Activated CD4-positive, alpha-beta T cell treated with anti-CD3 and anti-CD28 coated beads, Interleukin-2, amount 10 ng/mL, durations not matched to agents 24 days and 14 days (primary cell): ENCODE results near the gene BET1. TPM values are rescaled to one million over a fixed set of nuclear protein-coding genes. Genes with fewer than 3 reads are reported as not detected.

ENCODE experiments used
- DNase-seq: peaks from one replicate; pipeline ENCODE4 v3.0.0; 2022
- H3K27ac Mint-ChIP-seq: one replicate; pipeline ENCODE4 v1.8.0; 2022; ENCODE audit warnings: mild to moderate bottlenecking, mixed read lengths
- H3K27me3 Mint-ChIP-seq: one replicate; pipeline ENCODE4 v1.8.0; 2022; ENCODE audit warnings: mixed read lengths
- H3K36me3 Mint-ChIP-seq: one replicate; pipeline ENCODE4 v1.8.0; 2022; ENCODE audit warnings: low read depth, mild to moderate bottlenecking, mixed read lengths
- H3K4me1 Mint-ChIP-seq: one replicate; pipeline ENCODE4 v1.8.0; 2021; ENCODE audit warnings: mixed read lengths
- H3K4me3 Mint-ChIP-seq: one replicate; pipeline ENCODE4 v1.8.0; 2022; ENCODE audit warnings: mild to moderate bottlenecking, moderate library complexity, mixed read lengths
- H3K9me3 Mint-ChIP-seq: one replicate; pipeline ENCODE4 v1.8.0; 2021; ENCODE audit warnings: mixed read lengths
- intact Hi-C: fragments of 100-400 bp; cut with micrococcal nuclease; formaldehyde crosslinking; loops from one replicate; pipeline ENCODE4 v1.15.1; 2023
- total RNA-seq: library from RNA; stranded (reverse); gene quantifications from 2 replicates; pipeline ENCODE4 v1.2.3, GENCODE V29; 2022

The BET1 gene
- total RNA-seq, 1 donor from 2014 or later: 20.0 TPM

GRCh38 chr7:94001396-94001795 lies 2.8 kb downstream of the BET1 start:
- intact Hi-C loops: loop anchor here (5.0 to 10.0 kb wide), 4 partner anchors 276 to 1474 kb away; partner anchors contain the start of genes PEX1, RBM48 and SGCE
- H3K4me1 Mint-ChIP-seq: peaks cover 22% of the 10 kb centered on the region
- H3K9me3 Mint-ChIP-seq: no peaks in the 10 kb centered on the region
- no peak overlapping the region for H3K27ac Mint-ChIP-seq
- DNase-seq: no peak
- peaks cover 9% of the 10 kb centered on the region for H3K36me3 Mint-ChIP-seq
- H3K27me3 Mint-ChIP-seq: peaks cover 4% of the 10 kb centered on the region
- H3K4me3 Mint-ChIP-seq: no peak overlapping the region

DNA sequence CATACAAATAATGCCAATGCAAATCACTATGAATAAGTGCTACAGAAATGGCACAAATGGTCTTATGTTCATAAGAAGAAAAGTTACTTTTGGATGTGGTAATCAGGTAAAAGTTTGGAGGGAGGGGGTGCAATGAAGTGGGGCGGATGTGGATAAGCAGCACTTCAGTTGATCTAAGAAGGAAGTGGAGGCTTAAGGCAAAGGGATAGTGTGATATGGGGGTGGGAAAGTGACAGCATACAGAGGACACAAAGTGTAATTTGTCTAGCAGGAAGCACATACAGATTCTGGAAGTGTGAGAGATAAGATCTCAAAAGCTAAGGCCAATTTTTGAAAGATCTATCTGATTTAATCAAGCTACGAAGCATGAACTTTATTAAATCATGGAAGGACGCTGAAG lies 6.3 kb downstream of the BET1 start:
- Mint-ChIP-seq H3K36me3 (peaks cover 16% of the 10 kb centered on the region), H3K4me3 (no peak overlapping the region), H3K27ac (no peak overlapping the region), H3K27me3 (no peaks in the 10 kb centered on the region), H3K4me1 (peaks cover 17% of the 10 kb centered on the region), H3K9me3 (no peaks in the 10 kb centered on the region)
- no peak for DNase-seq
- intact Hi-C loops: no loop called here

DNA sequence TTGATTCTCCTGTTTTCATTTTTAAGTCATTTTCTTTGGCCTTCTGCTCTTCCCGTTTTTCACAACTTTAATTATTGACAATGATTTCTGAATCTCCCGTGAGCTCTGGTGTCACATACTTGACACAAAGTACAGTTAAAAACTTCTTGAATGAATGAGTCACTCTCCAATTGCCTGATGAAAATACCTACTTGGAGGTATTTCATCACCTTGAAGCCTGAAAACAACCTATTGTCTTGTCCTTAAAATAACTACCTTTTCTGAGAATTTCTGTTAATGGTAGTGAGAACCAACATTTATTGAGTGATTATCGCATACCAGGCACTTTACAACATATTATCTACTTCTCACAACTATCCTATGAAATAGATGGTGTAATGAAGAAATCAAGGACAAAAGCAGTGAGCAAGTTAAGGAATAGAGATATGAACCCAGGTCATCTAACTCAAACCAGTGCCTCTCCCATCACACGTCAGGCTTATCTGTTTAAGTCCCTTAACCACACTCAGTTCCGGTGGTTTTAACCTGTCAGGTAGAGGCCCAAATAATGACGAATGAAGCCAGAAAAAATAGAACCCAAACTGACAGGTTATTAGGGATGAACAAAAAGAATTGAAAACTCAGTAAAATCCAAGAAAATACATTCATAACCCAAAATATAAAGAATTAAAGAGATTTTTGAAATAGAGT lies 11.6 kb downstream of the BET1 start:
- Mint-ChIP-seq H3K9me3 (no peaks in the 10 kb centered on the region), H3K4me3 (no peak overlapping the region), H3K4me1 (no peaks in the 10 kb centered on the region), H3K36me3 (peaks cover 9% of the 10 kb centered on the region), H3K27me3 (no peaks in the 10 kb centered on the region), H3K27ac (no peak overlapping the region)
- DNase-seq: no peak
- intact Hi-C loops: no loop called here

- intact Hi-C loops: no loop called here
- Mint-ChIP-seq H3K36me3 (peaks cover 1% of the 10 kb centered on the region), H3K27ac (no peak overlapping the region), H3K4me1 (no peaks in the 10 kb centered on the region), H3K27me3 (no peaks in the 10 kb centered on the region), H3K9me3 (no peaks in the 10 kb centered on the region), H3K4me3 (no peak overlapping the region)
- DNase-seq: no peak
Measured at GRCh38 chr7:93987297-93987696, 16.9 kb downstream of the BET1 start.

DNA sequence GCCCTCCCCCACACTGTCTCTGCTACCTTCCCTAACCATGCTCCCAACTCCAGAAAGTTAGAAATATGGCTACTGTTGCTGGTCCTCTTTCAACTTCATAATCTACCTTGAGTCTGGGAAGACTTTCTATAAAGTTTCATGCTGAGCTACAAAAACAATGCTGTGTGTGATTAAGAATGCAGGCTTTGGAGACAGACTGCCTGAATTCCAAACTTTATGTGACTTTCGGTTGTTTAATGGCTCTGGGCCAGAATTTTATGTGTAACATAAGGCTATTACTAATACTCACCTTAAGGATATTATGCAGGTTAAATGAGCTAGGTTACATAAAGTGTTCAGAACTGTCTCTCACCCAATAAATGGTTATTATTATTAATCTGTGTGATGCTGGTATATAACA lies 19.1 kb downstream of the BET1 start:
- Mint-ChIP-seq H3K4me3 (no peak overlapping the region), H3K36me3 (no peaks in the 10 kb centered on the region), H3K27me3 (no peaks in the 10 kb centered on the region), H3K4me1 (peaks cover 5% of the 10 kb centered on the region), H3K9me3 (no peaks in the 10 kb centered on the region), H3K27ac (no peak overlapping the region)
- DNase-seq: no peak
- intact Hi-C loops: no loop called here

- H3K36me3 Mint-ChIP-seq: no peaks in the 10 kb centered on the region
- H3K27ac Mint-ChIP-seq: no peak overlapping the region
Measured at GRCh38 chr7:93984024-93984423, 20.1 kb downstream of the BET1 start.

DNA sequence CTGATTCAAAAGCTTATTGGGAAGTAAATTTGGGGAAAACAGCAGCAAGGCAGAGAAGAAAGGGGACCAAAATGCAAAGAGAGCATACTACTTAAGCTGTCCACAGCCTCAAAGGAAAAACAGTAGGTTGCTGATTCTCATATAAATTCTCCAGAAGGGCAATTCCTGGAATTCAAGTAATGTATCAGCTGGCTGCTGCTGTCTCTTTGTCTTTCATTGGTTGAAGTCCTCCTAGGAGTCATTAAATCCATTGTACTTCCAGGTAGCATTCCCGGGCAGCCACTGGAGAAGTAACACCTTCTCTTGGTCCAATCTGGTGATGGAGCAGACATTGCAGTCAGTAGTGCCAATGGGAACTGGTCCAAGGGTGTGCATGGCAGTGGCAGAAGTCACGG lies 22.7 kb downstream of the BET1 start:
- H3K27me3 Mint-ChIP-seq: no peaks in the 10 kb centered on the region
- no peaks in the 10 kb centered on the region for H3K9me3 Mint-ChIP-seq
- no peak overlapping the region for H3K27ac Mint-ChIP-seq
- H3K4me3 Mint-ChIP-seq: no peak overlapping the region
- H3K36me3 Mint-ChIP-seq: no peaks in the 10 kb centered on the region
- intact Hi-C loops: no loop called here
- DNase-seq: no peak
- H3K4me1 Mint-ChIP-seq: peaks cover 5% of the 10 kb centered on the region

More at GRCh38 chr7:93984024-93984423, 20.1 kb downstream of the BET1 start:
- Mint-ChIP-seq H3K27me3 (no peaks in the 10 kb centered on the region), H3K9me3 (no peaks in the 10 kb centered on the region), H3K4me3 (no peak overlapping the region), H3K4me1 (peaks cover 5% of the 10 kb centered on the region)
- intact Hi-C loops: no loop called here
- DNase-seq: no peak

DNA sequence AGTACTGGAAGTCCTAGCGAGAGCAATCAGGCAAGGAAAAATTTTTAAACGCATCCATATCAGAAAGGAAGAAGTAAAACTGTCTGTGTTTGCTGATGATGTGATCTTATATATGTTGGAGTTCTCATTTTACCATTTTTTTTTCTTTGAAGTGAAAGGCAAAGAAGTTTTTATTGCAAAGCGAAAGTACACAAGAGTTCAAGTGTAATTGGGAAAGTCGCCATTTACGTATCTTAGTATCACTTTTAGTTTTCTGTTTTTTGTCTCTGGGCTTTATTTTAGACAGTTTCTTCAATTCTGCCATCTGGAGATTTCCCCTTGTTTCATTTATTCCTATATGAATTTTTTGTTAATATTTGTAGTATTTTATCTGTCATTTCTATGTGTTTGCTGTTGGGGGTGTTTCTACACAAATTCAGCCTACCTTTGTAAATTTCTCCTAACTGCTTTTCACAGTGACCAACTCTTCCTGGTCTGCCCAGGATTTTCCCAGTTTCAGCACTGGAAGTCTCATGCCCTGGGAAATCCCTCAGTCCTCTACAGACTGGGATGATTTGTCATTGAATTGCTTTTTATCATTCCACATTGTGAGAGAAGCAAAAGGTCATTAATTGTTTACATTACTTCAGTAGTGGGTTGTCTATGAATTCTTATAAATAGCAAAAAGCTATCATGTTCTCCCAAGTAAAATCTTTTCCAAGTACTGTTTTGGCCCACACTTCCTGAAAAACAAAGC lies 23.2 kb downstream of the BET1 start:
- no peaks in the 10 kb centered on the region for H3K27me3 Mint-ChIP-seq
- no peak for DNase-seq
- H3K36me3 Mint-ChIP-seq: no peaks in the 10 kb centered on the region
- H3K27ac Mint-ChIP-seq: no peak overlapping the region
- intact Hi-C loops: no loop called here
- H3K4me1 Mint-ChIP-seq: peaks cover 5% of the 10 kb centered on the region
- no peak overlapping the region for H3K4me3 Mint-ChIP-seq
- no peaks in the 10 kb centered on the region for H3K9me3 Mint-ChIP-seq

DNA sequence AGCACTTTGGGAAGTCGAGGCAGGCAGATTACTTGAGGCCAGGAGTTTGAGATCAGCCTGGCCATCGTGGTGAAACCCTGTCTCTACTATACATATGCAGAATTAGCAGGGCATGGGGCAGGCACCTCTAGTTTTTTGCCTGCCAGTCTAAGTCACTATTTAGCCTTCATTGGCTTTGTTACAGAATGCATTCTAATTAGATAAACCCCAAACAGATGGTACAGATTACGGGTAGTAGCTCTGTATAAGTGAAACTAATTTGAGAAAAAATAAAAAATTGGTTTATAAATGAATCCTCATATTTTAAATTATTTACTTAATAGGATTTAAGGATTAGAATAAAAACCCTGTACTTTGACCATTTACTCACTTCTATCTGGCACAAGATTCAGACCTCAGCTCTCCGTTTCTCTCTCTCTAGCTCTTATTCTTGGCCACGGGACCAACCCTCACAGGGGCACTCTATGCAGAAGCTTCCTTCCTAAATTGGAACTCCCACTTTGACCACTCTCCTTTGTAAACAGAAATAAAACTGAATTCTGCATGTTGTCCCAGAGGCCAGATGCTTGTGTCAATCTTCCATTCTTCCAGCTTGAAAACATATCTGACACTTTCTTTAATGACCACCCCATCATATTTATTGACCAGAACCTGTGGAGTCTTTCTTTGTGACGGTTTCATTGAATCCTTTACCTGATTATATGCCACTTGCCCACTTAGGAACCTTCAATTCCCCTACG lies 26.8 kb downstream of the BET1 start:
- Mint-ChIP-seq H3K9me3 (no peaks in the 10 kb centered on the region), H3K36me3 (no peaks in the 10 kb centered on the region), H3K27me3 (peaks cover 3% of the 10 kb centered on the region), H3K4me3 (no peak overlapping the region), H3K27ac (no peak overlapping the region), H3K4me1 (peaks cover 5% of the 10 kb centered on the region)
- DNase-seq: no peak
- intact Hi-C loops: no loop called here

GRCh38 chr7:93973134-93973533 lies 31.0 kb downstream of the BET1 start:
- Mint-ChIP-seq H3K27ac (no peak overlapping the region), H3K27me3 (peaks cover 3% of the 10 kb centered on the region), H3K36me3 (no peaks in the 10 kb centered on the region), H3K9me3 (no peaks in the 10 kb centered on the region), H3K4me1 (no peaks in the 10 kb centered on the region), H3K4me3 (no peak overlapping the region)
- intact Hi-C loops: no loop called here
- DNase-seq: no peak

DNA sequence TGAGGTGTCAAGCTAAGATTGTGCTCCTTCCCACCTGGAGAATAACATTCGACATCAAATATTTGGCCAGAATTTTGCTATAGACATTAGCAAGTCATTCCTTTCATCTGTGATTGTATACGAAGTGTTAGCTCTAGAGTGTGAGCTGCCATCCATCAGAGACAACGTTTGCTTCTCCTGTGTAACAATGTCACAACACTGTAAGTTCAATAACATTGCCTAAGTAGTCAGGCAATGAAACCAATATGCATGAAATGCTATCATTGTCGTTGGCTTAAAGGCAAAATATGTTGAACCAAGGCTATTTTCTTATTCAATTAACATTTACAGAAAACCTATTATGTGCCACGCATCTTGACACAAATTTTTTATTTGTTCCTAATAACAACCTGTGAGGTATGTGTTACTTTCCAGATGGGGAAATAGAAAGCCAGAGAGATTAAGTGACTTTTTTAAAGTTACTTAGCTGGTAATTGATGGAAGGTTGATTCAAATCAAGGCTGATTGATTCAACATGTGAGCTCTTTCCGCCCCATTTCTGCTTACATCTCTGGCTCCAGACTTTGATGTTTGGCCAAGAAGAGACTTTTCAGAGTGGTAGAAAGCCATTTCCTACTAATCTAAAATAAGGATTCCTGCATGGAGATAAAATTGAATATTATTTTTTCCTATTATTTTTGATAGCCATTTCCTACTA lies 32.0 kb downstream of the BET1 start:
- H3K36me3 Mint-ChIP-seq: no peaks in the 10 kb centered on the region
- intact Hi-C loops: no loop called here

GRCh38 chr7:93968911-93969620 lies 35.1 kb downstream of the BET1 start:
- no peaks in the 10 kb centered on the region for H3K4me1 Mint-ChIP-seq
- no peaks in the 10 kb centered on the region for H3K9me3 Mint-ChIP-seq
- no peak for DNase-seq
- no peak overlapping the region for H3K4me3 Mint-ChIP-seq
- no peaks in the 10 kb centered on the region for H3K27me3 Mint-ChIP-seq
- H3K27ac Mint-ChIP-seq: no peak overlapping the region
- H3K36me3 Mint-ChIP-seq: no peaks in the 10 kb centered on the region
- intact Hi-C loops: no loop called here

More for the DNA sequence above, 32.0 kb downstream of the BET1 start:
- no peak for DNase-seq
- Mint-ChIP-seq H3K9me3 (no peaks in the 10 kb centered on the region), H3K4me1 (no peaks in the 10 kb centered on the region), H3K4me3 (no peak overlapping the region), H3K27ac (no peak overlapping the region), H3K27me3 (peaks cover 3% of the 10 kb centered on the region)

GRCh38 chr7:93964813-93965212 lies 39.3 kb downstream of the BET1 start:
- Mint-ChIP-seq H3K4me3 (no peak overlapping the region), H3K4me1 (no peaks in the 10 kb centered on the region), H3K27ac (no peak overlapping the region), H3K27me3 (no peaks in the 10 kb centered on the region), H3K9me3 (no peaks in the 10 kb centered on the region), H3K36me3 (no peaks in the 10 kb centered on the region)
- intact Hi-C loops: no loop called here
- DNase-seq: no peak
